Activated T-helper 17 cell treated with anti-CD3 and anti-CD28 coated beads, Interleukin-2, amount 50 U/mL, for 72 hours (primary cell): Measurements from ENCODE around the gene PAF1. TPM values are rescaled to one million over a fixed set of nuclear protein-coding genes. Genes with fewer than 3 reads are reported as not detected.

Experiments used
- ATAC-seq: fragments of 150-1000 bp; cut with Tn5 transposase; replicated peaks from 2 replicates; pipeline ENCODE4 v1.10.0; 2021; ENCODE audit warnings: mild to moderate bottlenecking, moderate library complexity
- H3K27ac Mint-ChIP-seq: one replicate; pipeline ENCODE4 v1.8.0; 2022; ENCODE audit warnings: mixed read lengths
- H3K27me3 Mint-ChIP-seq: one replicate; pipeline ENCODE4 v1.8.0; 2022; ENCODE audit warnings: mixed read lengths
- H3K36me3 Mint-ChIP-seq: one replicate; pipeline ENCODE4 v1.8.0; 2022; ENCODE audit warnings: low read depth, mild to moderate bottlenecking, mixed read lengths
- H3K4me1 Mint-ChIP-seq: one replicate; pipeline ENCODE4 v1.8.0; 2022; ENCODE audit warnings: mixed read lengths
- H3K4me3 Mint-ChIP-seq: one replicate; pipeline ENCODE4 v1.8.0; 2022; ENCODE audit warnings: mild to moderate bottlenecking, mixed read lengths
- H3K9me3 Mint-ChIP-seq: one replicate; pipeline ENCODE4 v1.8.0; 2022; ENCODE audit warnings: mixed read lengths
- total RNA-seq, 2 donors: library from RNA; stranded (reverse); gene quantifications; one replicate each; pipeline ENCODE4 v1.2.3, GENCODE V29; 2022

PAF1 gene
- total RNA-seq, 2 donors from 2014 or later: 46.6 to 58.6 TPM

- peaks cover 4% of the 10 kb centered on the region for H3K4me1 Mint-ChIP-seq
- H3K36me3 Mint-ChIP-seq: peaks cover 24% of the 10 kb centered on the region
- ATAC-seq: no peak
- H3K27me3 Mint-ChIP-seq: no peaks in the 10 kb centered on the region
- no peak overlapping the region for H3K4me3 Mint-ChIP-seq
- no peaks in the 10 kb centered on the region for H3K9me3 Mint-ChIP-seq
- no peak overlapping the region for H3K27ac Mint-ChIP-seq
Measured at GRCh38 chr19:39424934-39425333, 34.0 kb upstream of the PAF1 start.

GRCh38 chr19:39423258-39424086, 32.6 kb upstream of the PAF1 start:
- peaks cover 4% of the 10 kb centered on the region for H3K4me1 Mint-ChIP-seq
- H3K36me3 Mint-ChIP-seq: peaks cover 34% of the 10 kb centered on the region
- no peak for ATAC-seq
- no peak overlapping the region for H3K4me3 Mint-ChIP-seq
- H3K27ac Mint-ChIP-seq: peak overlapping the region; percentile 48
- H3K9me3 Mint-ChIP-seq: no peaks in the 10 kb centered on the region
- no peaks in the 10 kb centered on the region for H3K27me3 Mint-ChIP-seq

- ATAC-seq: no peak
- no peak overlapping the region for H3K27ac Mint-ChIP-seq
- no peaks in the 10 kb centered on the region for H3K9me3 Mint-ChIP-seq
- peaks cover 48% of the 10 kb centered on the region for H3K36me3 Mint-ChIP-seq
- no peaks in the 10 kb centered on the region for H3K27me3 Mint-ChIP-seq
- H3K4me1 Mint-ChIP-seq: peaks cover 4% of the 10 kb centered on the region
- H3K4me3 Mint-ChIP-seq: no peak overlapping the region
Measured at GRCh38 chr19:39422020-39422419, 31.1 kb upstream of the PAF1 start.

GRCh38 chr19:39420769-39421168, 29.9 kb upstream of the PAF1 start:
- H3K4me3 Mint-ChIP-seq: no peak overlapping the region
- no peak for ATAC-seq
- H3K4me1 Mint-ChIP-seq: no peaks in the 10 kb centered on the region
- H3K27ac Mint-ChIP-seq: no peak overlapping the region
- peaks cover 48% of the 10 kb centered on the region for H3K36me3 Mint-ChIP-seq
- no peaks in the 10 kb centered on the region for H3K9me3 Mint-ChIP-seq
- no peaks in the 10 kb centered on the region for H3K27me3 Mint-ChIP-seq

DNA sequence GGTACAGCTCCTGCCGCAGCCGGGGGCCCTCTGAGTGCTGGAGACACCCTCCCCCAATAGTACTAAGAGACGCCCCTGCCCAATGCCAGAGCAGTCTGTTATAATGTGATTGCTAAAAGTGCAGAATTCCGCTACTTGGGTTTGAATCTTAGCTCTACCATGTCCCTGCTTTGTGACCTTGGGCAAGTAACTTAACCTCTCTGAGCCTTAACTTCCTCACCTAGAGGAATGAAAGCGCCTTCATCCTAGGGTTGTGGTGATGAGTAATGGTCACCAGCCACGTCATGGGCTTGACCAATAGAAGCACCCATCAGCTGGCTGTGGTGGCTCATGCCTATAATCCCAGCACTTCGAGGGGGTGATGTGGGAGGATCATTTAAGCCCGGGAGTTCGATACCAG, 28.1 kb upstream of the PAF1 start:
- H3K4me1 Mint-ChIP-seq: peaks cover 9% of the 10 kb centered on the region
- H3K36me3 Mint-ChIP-seq: peaks cover 54% of the 10 kb centered on the region
- no peak for ATAC-seq
- no peaks in the 10 kb centered on the region for H3K9me3 Mint-ChIP-seq
- peak overlapping the region; percentile 6 for H3K27ac Mint-ChIP-seq
- H3K4me3 Mint-ChIP-seq: no peak overlapping the region
- H3K27me3 Mint-ChIP-seq: no peaks in the 10 kb centered on the region

- H3K27ac Mint-ChIP-seq: no peak overlapping the region
- peaks cover 51% of the 10 kb centered on the region for H3K36me3 Mint-ChIP-seq
- H3K27me3 Mint-ChIP-seq: no peaks in the 10 kb centered on the region
- H3K4me3 Mint-ChIP-seq: no peak overlapping the region
- H3K9me3 Mint-ChIP-seq: no peaks in the 10 kb centered on the region
- H3K4me1 Mint-ChIP-seq: peaks cover 12% of the 10 kb centered on the region
- no peak for ATAC-seq
Measured at GRCh38 chr19:39417463-39418181, 26.7 kb upstream of the PAF1 start.

DNA sequence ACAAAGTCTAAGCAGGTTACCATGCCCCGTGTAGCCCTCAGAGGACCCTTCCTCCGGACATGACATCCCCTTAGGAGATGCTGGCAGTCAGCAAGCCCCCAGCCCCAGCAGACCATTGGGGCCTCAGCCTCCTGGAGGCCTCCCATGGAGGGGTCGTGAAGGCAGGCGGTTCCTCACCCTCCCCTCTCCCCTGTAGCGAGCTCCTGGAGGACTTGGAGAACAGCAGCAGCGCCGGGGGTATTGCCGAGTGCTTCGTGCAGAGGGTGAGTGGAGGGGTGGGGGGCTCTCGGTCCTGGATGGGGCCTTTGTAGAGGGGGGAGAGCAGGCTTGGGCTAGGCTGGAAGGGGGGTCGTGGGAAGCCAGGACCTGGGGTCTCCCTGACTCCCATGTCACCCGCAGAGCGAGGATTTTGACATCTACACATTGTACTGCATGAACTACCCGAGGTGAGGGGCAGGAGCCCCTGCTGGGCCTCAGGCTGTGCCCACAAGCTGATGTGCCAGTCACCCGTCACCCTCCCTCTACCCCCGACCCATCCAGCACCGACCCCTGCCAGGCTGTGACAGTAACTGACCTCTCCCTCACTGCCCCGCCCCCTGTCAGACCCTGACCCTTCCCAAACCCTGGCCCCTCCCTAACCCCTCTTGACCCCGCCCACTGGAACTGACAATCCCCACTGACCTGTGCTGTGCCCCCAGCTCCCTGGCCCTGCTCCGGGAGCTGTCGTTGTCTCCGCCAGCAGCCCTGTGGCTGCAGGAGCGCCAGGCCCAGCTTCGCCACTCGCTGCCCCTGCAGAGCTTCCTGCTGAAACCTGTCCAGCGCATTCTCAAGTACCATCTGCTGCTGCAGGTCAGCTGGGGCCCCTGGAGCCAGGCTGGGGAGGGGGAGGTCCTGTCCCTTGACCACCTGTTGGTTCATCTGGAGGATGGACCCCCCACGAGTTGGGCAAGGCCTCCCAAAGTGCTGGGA, 25.5 kb upstream of the PAF1 start:
- Mint-ChIP-seq H3K36me3 (peaks cover 58% of the 10 kb centered on the region), H3K27ac (no peak overlapping the region), H3K4me3 (no peak overlapping the region), H3K4me1 (peaks cover 21% of the 10 kb centered on the region), H3K27me3 (no peaks in the 10 kb centered on the region), H3K9me3 (no peaks in the 10 kb centered on the region)
- no peak for ATAC-seq

GRCh38 chr19:39415111-39416046, 24.5 kb upstream of the PAF1 start:
- no peaks in the 10 kb centered on the region for H3K27me3 Mint-ChIP-seq
- H3K4me1 Mint-ChIP-seq: peaks cover 31% of the 10 kb centered on the region

GRCh38 chr19:39413911-39414608, 23.2 kb upstream of the PAF1 start:
- ATAC-seq: no peak
- H3K4me1 Mint-ChIP-seq: peaks cover 31% of the 10 kb centered on the region
- no peaks in the 10 kb centered on the region for H3K9me3 Mint-ChIP-seq
- no peaks in the 10 kb centered on the region for H3K27me3 Mint-ChIP-seq
- peaks cover 72% of the 10 kb centered on the region for H3K36me3 Mint-ChIP-seq
- peak overlapping the region; percentile 96 for H3K27ac Mint-ChIP-seq
- peak overlapping the region; percentile 91 for H3K4me3 Mint-ChIP-seq

More at GRCh38 chr19:39415111-39416046, 24.5 kb upstream of the PAF1 start:
- Mint-ChIP-seq H3K36me3 (peaks cover 68% of the 10 kb centered on the region), H3K9me3 (no peaks in the 10 kb centered on the region), H3K27ac (no peak overlapping the region), H3K4me3 (peak overlapping the region; percentile 30)
- ATAC-seq: no peak

GRCh38 chr19:39413272-39413910, 22.5 kb upstream of the PAF1 start:
- ATAC-seq: no peak
- Mint-ChIP-seq H3K27ac (peak overlapping the region; percentile 100), H3K4me3 (peak overlapping the region; percentile 91), H3K4me1 (peaks cover 31% of the 10 kb centered on the region), H3K9me3 (no peaks in the 10 kb centered on the region), H3K27me3 (no peaks in the 10 kb centered on the region), H3K36me3 (peaks cover 72% of the 10 kb centered on the region)

DNA sequence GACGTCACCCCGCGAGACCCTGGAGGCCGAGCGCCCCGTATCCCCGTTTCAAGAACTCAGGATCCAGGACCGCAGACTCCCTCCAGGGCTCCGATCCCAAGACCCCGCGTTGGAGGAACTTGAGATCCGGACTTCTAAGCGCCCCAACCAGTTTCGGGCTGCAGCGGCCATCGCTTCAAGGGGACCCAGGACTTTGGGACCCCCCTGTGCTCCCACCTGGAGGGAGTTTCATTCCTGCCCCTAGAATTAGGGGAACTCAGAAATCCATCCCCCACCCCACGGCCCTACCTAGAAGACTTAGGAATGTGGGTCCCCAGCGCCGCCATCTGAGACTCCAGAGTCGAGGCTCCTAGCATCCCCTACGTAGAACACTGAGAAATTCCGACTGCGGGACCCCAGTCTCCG, 22.0 kb upstream of the PAF1 start:
- H3K4me1 Mint-ChIP-seq: peaks cover 31% of the 10 kb centered on the region
- no peaks in the 10 kb centered on the region for H3K9me3 Mint-ChIP-seq
- H3K27me3 Mint-ChIP-seq: no peaks in the 10 kb centered on the region
- peak overlapping the region; percentile 100 for H3K27ac Mint-ChIP-seq
- H3K36me3 Mint-ChIP-seq: peaks cover 72% of the 10 kb centered on the region
- H3K4me3 Mint-ChIP-seq: peak overlapping the region; percentile 91
- ATAC-seq: no peak

DNA sequence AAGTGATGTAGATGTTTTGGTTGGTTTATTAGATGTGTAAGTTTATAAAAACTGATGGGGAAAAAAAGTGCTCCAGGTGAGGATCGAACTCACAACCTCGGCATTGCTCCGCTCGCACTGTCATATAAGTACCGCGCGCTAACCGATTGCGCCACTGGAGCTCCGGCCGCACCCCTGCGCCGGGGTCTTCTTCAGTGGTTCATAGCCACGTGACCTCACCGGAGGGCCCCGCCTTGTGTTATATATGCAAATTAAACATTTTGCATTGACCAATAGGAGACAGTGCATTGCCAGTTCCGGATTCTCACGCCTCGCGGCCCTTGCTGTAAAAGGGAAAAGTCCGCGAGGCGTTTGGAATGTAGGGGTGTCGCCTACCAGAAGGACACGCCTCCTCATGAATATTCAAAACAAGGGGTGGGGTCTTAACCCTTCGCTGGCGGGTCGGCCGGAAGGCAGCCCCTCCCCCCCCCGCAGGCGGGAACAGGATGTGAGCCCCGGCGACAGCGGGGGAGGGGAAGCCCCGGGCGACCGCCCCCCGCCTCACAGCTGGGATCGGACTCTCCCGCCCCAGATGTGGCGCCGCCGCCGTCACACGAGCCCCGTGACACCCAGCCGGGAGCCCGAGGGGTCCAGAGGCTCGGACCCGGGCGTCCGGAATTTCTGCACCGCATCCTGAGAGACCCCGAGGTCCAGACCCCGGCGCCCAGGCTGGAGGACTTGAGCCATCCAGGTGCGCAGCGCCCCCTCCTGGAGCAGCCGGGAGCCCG, 21.4 kb upstream of the PAF1 start, which contains the start of gene PLEKHG2:
Gene PLEKHG2 (plus strand): TSS at position 570 of the 767 bp plus-strand sequence. CDS start 1,418 bp downstream, outside the sequence.
- H3K4me3 Mint-ChIP-seq: peak within 1 kb of the TSS; percentile 91

More for the DNA sequence above, 21.4 kb upstream of the PAF1 start, which contains the start of gene PLEKHG2:
- Mint-ChIP-seq H3K4me1 (peaks cover 31% of the 10 kb centered on the region), H3K27ac (peak within 1 kb of the TSS; percentile 100), H3K27me3 (no peaks in the 10 kb centered on the region), H3K9me3 (no peaks in the 10 kb centered on the region), H3K36me3 (peaks cover 72% of the 10 kb centered on the region)
- peak; percentile 71 for ATAC-seq
